OCI-LY7 (cell line): ENCODE results near the gene PRR18. TPM values are rescaled to one million over a fixed set of nuclear protein-coding genes. Genes with fewer than 3 reads are reported as not detected.

Source experiments
- BruUV-seq: library from RNA; stranded (reverse); fragments of 400-500 nt; replicated peaks from 2 replicates; lab custom pipeline; 2021; lab: Mats Ljungman, UMichigan
- CTCF ChIA-PET: fragments of 300-600 bp; sonication (Branson Sonifier 250); formaldehyde crosslinking; loops from one replicate; lab custom pipeline; 2022; ENCODE audit warnings: antibody characterized with exemption; ENCODE audit not compliant: unreplicated experiment; lab: Charles Lee
- POLR2A ChIA-PET: fragments of 300-600 bp; sonication (Branson Sonifier 250); formaldehyde crosslinking; loops from one replicate; lab custom pipeline; 2022; ENCODE audit warnings: antibody characterized with exemption; lab: Charles Lee
- DNase-seq: peaks from one replicate; pipeline ENCODE4 v3.0.0-alpha.2; 2015; ENCODE audit warnings: low spot score
- H2AFZ ChIP-seq: fragments of 200-600 bp; sonication (generic), shearing (Covaris generic); 2 replicates; pipeline ENCODE4 v1.6.1; 2014; ENCODE audit warnings: mild to moderate bottlenecking, antibody characterized with exemption, low read length, moderate library complexity
- H3K27ac ChIP-seq: fragments of 200-600 bp; sonication (generic); 2 replicates; pipeline ENCODE4 v1.5.1; 2014; ENCODE audit warnings: mixed run types, low read depth, mild to moderate bottlenecking, moderate library complexity, low read length, inconsistent platforms; ENCODE audit not compliant: poor library complexity, severe bottlenecking
- H3K36me3 ChIP-seq: fragments of 200-600 bp; sonication (generic); 2 replicates; pipeline ENCODE4 v1.6.1; 2014; ENCODE audit warnings: mild to moderate bottlenecking, antibody characterized with exemption, low read length, moderate library complexity, mixed read lengths; ENCODE audit not compliant: insufficient read depth
- H3K4me1 ChIP-seq: fragments of 200-600 bp; sonication (generic); 2 replicates; pipeline ENCODE4 v1.5.1; 2014; ENCODE audit warnings: mild to moderate bottlenecking, low read length; ENCODE audit not compliant: insufficient read depth, poor library complexity, severe bottlenecking
- H3K4me2 ChIP-seq: fragments of 200-600 bp; sonication (generic); 2 replicates; pipeline ENCODE4 v1.6.1; 2014; ENCODE audit warnings: mild to moderate bottlenecking, low read length
- H3K4me3 ChIP-seq: fragments of 200-600 bp; sonication (generic); 2 replicates; pipeline ENCODE4 v1.5.1; 2014; ENCODE audit warnings: mild to moderate bottlenecking, low read depth, low read length; ENCODE audit not compliant: poor library complexity, severe bottlenecking
- H3K79me2 ChIP-seq: fragments of 200-600 bp; sonication (generic); 2 replicates; pipeline ENCODE4 v1.6.1; 2016; ENCODE audit warnings: low read depth, mild to moderate bottlenecking, low read length, moderate library complexity, mixed read lengths; ENCODE audit not compliant: insufficient read depth
- H3K9me2 ChIP-seq: fragments of 200-600 bp; sonication (generic); 2 replicates; pipeline ENCODE4 v1.6.1; 2016; ENCODE audit warnings: mild to moderate bottlenecking, low read length, mixed read lengths; ENCODE audit not compliant: insufficient read depth
- H3K9me3 ChIP-seq: fragments of 200-600 bp; sonication (generic); 2 replicates; pipeline ENCODE4 v1.6.1; 2014; ENCODE audit warnings: mild to moderate bottlenecking, mixed run types, low read length, mixed read lengths
- H4K20me1 ChIP-seq: fragments of 200-600 bp; sonication (generic); 2 replicates; pipeline ENCODE4 v1.6.1; 2014; ENCODE audit warnings: mild to moderate bottlenecking, antibody characterized with exemption, low read length, moderate library complexity, mixed read lengths; ENCODE audit not compliant: insufficient read depth
- EZH2phosphoT487 ChIP-seq: fragments of 200-600 bp; sonication (generic); IDR thresholded peaks from 2 replicates; pipeline ENCODE4 v1.6.1; 2018; ENCODE audit warnings: low read depth, borderline replicate concordance, mild to moderate bottlenecking, mixed run types, antibody characterized with exemption, low read length, moderate library complexity, mixed read lengths
- intact Hi-C: fragments of 100-400 bp; cut with micrococcal nuclease; formaldehyde crosslinking; loops from one replicate; pipeline ENCODE4 v1.10.0; 2022; ENCODE audit not compliant: unreplicated experiment
- total RNA-seq, 2 experiments: library from RNA; depleted of rRNA in 1 of 2; stranded (reverse); fragments of >200 nt in 1 of 2; shearing (Covaris generic) in 1 of 2; gene quantifications; 2 replicates each; pipeline ENCODE4 v1.2.3, GENCODE V29; 2014 to 2022
- TF ChIP-seq, protein P1 (sequence below): fragments of 200-600 bp; sonication (generic); conservative IDR thresholded peaks from 2 replicates; pipeline ENCODE4 v1.5.1; 2014; ENCODE audit warnings: mild to moderate bottlenecking, antibody characterized with exemption, low read length, moderate library complexity, mixed read lengths

The PRR18 gene
- total RNA-seq, 2 experiments from 2014 or later, result 0.13 to 0.38 TPM

- BruUV-seq, result no TSS peak
- Histone ChIP-seq H3K36me3 (no peaks in the 10 kb centered on the region), H3K79me2 (no peaks in the 10 kb centered on the region), H3K9me2 (no peaks in the 10 kb centered on the region), H3K4me2 (peak overlapping the region; percentile 70), H2AFZ (peak overlapping the region; percentile 72), H3K9me3 (no peaks in the 10 kb centered on the region), H3K4me1 (peaks cover 20% of the 10 kb centered on the region), H3K27ac (no peak overlapping the region), H4K20me1 (no peaks in the 10 kb centered on the region), H3K4me3 (peak overlapping the region; percentile 62)
- ChIA-PET POLR2A (interaction anchor here (0.6 to 1.9 kb wide), 6 partner anchors 13 to 442 kb away, joined by 3 to 8 read pairs (median 4); no protein-coding TSS in a partner anchor), CTCF (no interaction called here)
- intact Hi-C loops, result no loop called here
- TF ChIP-seq EZH2phosphoT487, result no peak
- TF ChIP-seq, protein P1, sequence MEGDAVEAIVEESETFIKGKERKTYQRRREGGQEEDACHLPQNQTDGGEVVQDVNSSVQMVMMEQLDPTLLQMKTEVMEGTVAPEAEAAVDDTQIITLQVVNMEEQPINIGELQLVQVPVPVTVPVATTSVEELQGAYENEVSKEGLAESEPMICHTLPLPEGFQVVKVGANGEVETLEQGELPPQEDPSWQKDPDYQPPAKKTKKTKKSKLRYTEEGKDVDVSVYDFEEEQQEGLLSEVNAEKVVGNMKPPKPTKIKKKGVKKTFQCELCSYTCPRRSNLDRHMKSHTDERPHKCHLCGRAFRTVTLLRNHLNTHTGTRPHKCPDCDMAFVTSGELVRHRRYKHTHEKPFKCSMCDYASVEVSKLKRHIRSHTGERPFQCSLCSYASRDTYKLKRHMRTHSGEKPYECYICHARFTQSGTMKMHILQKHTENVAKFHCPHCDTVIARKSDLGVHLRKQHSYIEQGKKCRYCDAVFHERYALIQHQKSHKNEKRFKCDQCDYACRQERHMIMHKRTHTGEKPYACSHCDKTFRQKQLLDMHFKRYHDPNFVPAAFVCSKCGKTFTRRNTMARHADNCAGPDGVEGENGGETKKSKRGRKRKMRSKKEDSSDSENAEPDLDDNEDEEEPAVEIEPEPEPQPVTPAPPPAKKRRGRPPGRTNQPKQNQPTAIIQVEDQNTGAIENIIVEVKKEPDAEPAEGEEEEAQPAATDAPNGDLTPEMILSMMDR, result no peak
- DNase-seq, result no peak
These were observed 787 bp upstream of the PRR18 start for GRCh38 chr6:166308769-166309589.

GRCh38 chr6:166307082-166308032 is 835 bp downstream of the PRR18 start:
- DNase-seq, result no peak
- TF ChIP-seq, protein P1, result no peak
- no peak for TF ChIP-seq EZH2phosphoT487
- Histone ChIP-seq H3K9me2 (no peaks in the 10 kb centered on the region), H4K20me1 (no peaks in the 10 kb centered on the region), H3K9me3 (no peaks in the 10 kb centered on the region), H3K4me1 (peaks cover 20% of the 10 kb centered on the region), H3K27ac (no peak overlapping the region), H3K36me3 (no peaks in the 10 kb centered on the region), H3K4me3 (peak overlapping the region; percentile 62), H2AFZ (peak overlapping the region; percentile 72), H3K4me2 (peak overlapping the region; percentile 70), H3K79me2 (no peaks in the 10 kb centered on the region)
- CTCF ChIA-PET, result no interaction called here
- no TSS peak for BruUV-seq
- POLR2A ChIA-PET, result no interaction called here
- intact Hi-C loops, result no loop called here
